ENCODE results near the gene TTK.

TTK gene

GRCh38 chr6:80020381-80021120 lies 16.1 kb downstream of the TTK start:
- H2BK120ac ChIP-seq (ENCODE audit: low read depth, low read length), result no peak overlapping the region
- no peaks in the 10 kb centered on the region for H3K36me3 ChIP-seq (ENCODE audit: control insufficient read depth in 1 of 2, insufficient read depth in 2 of 2, low read depth in 1 of 2, low read length in 2 of 2)
- no peak overlapping the region for H3K18ac ChIP-seq (ENCODE audit: low read depth in 1 of 2, low read length in 2 of 2)
- no peak overlapping the region for H2BK15ac ChIP-seq (ENCODE audit: low read depth, poor library complexity, severe bottlenecking)
- H2BK5ac ChIP-seq (ENCODE audit: low read depth, low read length, poor library complexity, severe bottlenecking), result no peak overlapping the region
- no peaks in the 10 kb centered on the region for H3K27me3 ChIP-seq (ENCODE audit: control insufficient read depth in 1 of 2, insufficient read depth in 1 of 2, low read length in 2 of 2)
- H3K79me1 ChIP-seq (replicated peaks; ENCODE audit: low read length, poor library complexity, severe bottlenecking), result peaks cover 12% of the 10 kb centered on the region
- WGBS, result 92% methylated on average over 7 of the region's 7 CpGs
- peak overlapping the region; percentile 71 for H4K8ac ChIP-seq (ENCODE audit: low read length)
- H3K9me3 ChIP-seq (ENCODE audit: control insufficient read depth, low read length), result no peaks in the 10 kb centered on the region
- no peak overlapping the region for H2AK5ac ChIP-seq (ENCODE audit: low read length, severe bottlenecking)
- peak overlapping the region; percentile 2 to 29 for H2BK12ac ChIP-seq (ENCODE audit: low read length in 2 of 2)
- H3K4me2 ChIP-seq (ENCODE audit: low read length, poor library complexity, severe bottlenecking), result no peak overlapping the region
- H3K9ac ChIP-seq (ENCODE audit: low read length), result no peak overlapping the region
- H4K91ac ChIP-seq (ENCODE audit: low read length), result no peak overlapping the region
- no peak for DNase-seq
- H3K4me1 ChIP-seq (ENCODE audit: control insufficient read depth, insufficient read depth, low read depth, low read length), result peaks cover 3% of the 10 kb centered on the region
- H3K4me3 ChIP-seq (ENCODE audit: insufficient read depth in 1 of 2, low read depth in 1 of 2, low read length in 2 of 2), result no peak overlapping the region
- H3K4ac ChIP-seq (ENCODE audit: low read depth in 1 of 2, low read length in 2 of 2), result peak overlapping the region in 1 of 2 experiments; percentile 2
- H3K23ac ChIP-seq (ENCODE audit: low read length in 2 of 2), result no peak overlapping the region
- H3K27ac ChIP-seq (ENCODE audit: low read length, poor library complexity, severe bottlenecking), result peak overlapping the region; percentile 73
- no peak overlapping the region for H2AFZ ChIP-seq (ENCODE audit: low read depth, low read length)
- H3K14ac ChIP-seq (ENCODE audit: low read length in 2 of 2), result no peak overlapping the region

GRCh38 chr6:80021131-80021530 lies 16.7 kb downstream of the TTK start:
- Histone ChIP-seq H3K4me1 (ENCODE audit: control insufficient read depth, insufficient read depth, low read depth, low read length) (peaks cover 3% of the 10 kb centered on the region), H3K14ac (ENCODE audit: low read length in 2 of 2) (peak overlapping the region in 1 of 2 experiments; percentile 41), H3K23ac (ENCODE audit: low read length in 2 of 2) (peak overlapping the region in 1 of 2 experiments; percentile 67), H2BK5ac (ENCODE audit: low read depth, low read length, poor library complexity, severe bottlenecking) (no peak overlapping the region), H3K36me3 (ENCODE audit: control insufficient read depth in 1 of 2, insufficient read depth in 2 of 2, low read depth in 1 of 2, low read length in 2 of 2) (no peaks in the 10 kb centered on the region), H2BK15ac (ENCODE audit: low read depth, poor library complexity, severe bottlenecking) (no peak overlapping the region), H2AFZ (ENCODE audit: low read depth, low read length) (peak overlapping the region; percentile 54), H2BK12ac (ENCODE audit: low read length in 2 of 2) (peak overlapping the region; percentile 2 to 89), H3K18ac (ENCODE audit: low read depth in 1 of 2, low read length in 2 of 2) (peak overlapping the region; percentile 3 to 87), H4K8ac (ENCODE audit: low read length) (peak overlapping the region; percentile 71), H3K9me3 (ENCODE audit: control insufficient read depth, low read length) (no peaks in the 10 kb centered on the region), H3K27ac (ENCODE audit: low read length, poor library complexity, severe bottlenecking) (no peak overlapping the region), H2BK120ac (ENCODE audit: low read depth, low read length) (no peak overlapping the region), H3K79me1 (replicated peaks; ENCODE audit: low read length, poor library complexity, severe bottlenecking) (peaks cover 12% of the 10 kb centered on the region), H2AK5ac (ENCODE audit: low read length, severe bottlenecking) (no peak overlapping the region), H3K4ac (ENCODE audit: low read depth in 1 of 2, low read length in 2 of 2) (peak overlapping the region; percentile 2 to 43), H3K4me2 (ENCODE audit: low read length, poor library complexity, severe bottlenecking) (no peak overlapping the region), H3K9ac (ENCODE audit: low read length) (no peak overlapping the region), H4K91ac (ENCODE audit: low read length) (peak overlapping the region; percentile 44), H3K27me3 (ENCODE audit: control insufficient read depth in 1 of 2, insufficient read depth in 1 of 2, low read length in 2 of 2) (no peaks in the 10 kb centered on the region), H3K4me3 (ENCODE audit: insufficient read depth in 1 of 2, low read depth in 1 of 2, low read length in 2 of 2) (no peak overlapping the region)
- DNase-seq, result no peak
- WGBS, result 87% methylated on average over 2 of the region's 3 CpGs

GRCh38 chr6:80021591-80021990 lies 17.1 kb downstream of the TTK start:
- Histone ChIP-seq H3K4ac (ENCODE audit: low read depth in 1 of 2, low read length in 2 of 2) (no peak overlapping the region), H3K36me3 (ENCODE audit: control insufficient read depth in 1 of 2, insufficient read depth in 2 of 2, low read depth in 1 of 2, low read length in 2 of 2) (no peaks in the 10 kb centered on the region), H3K18ac (ENCODE audit: low read depth in 1 of 2, low read length in 2 of 2) (peak overlapping the region; percentile 3 to 87), H3K4me2 (ENCODE audit: low read length, poor library complexity, severe bottlenecking) (no peak overlapping the region), H2AK5ac (ENCODE audit: low read length, severe bottlenecking) (no peak overlapping the region), H3K4me3 (ENCODE audit: insufficient read depth in 1 of 2, low read depth in 1 of 2, low read length in 2 of 2) (no peak overlapping the region), H2BK5ac (ENCODE audit: low read depth, low read length, poor library complexity, severe bottlenecking) (no peak overlapping the region), H3K4me1 (ENCODE audit: control insufficient read depth, insufficient read depth, low read depth, low read length) (peaks cover 3% of the 10 kb centered on the region), H4K8ac (ENCODE audit: low read length) (no peak overlapping the region), H3K23ac (ENCODE audit: low read length in 2 of 2) (no peak overlapping the region), H3K14ac (ENCODE audit: low read length in 2 of 2) (no peak overlapping the region), H2AFZ (ENCODE audit: low read depth, low read length) (no peak overlapping the region), H3K9me3 (ENCODE audit: control insufficient read depth, low read length) (no peaks in the 10 kb centered on the region), H3K79me1 (replicated peaks; ENCODE audit: low read length, poor library complexity, severe bottlenecking) (peaks cover 12% of the 10 kb centered on the region), H2BK15ac (ENCODE audit: low read depth, poor library complexity, severe bottlenecking) (no peak overlapping the region), H2BK12ac (ENCODE audit: low read length in 2 of 2) (no peak overlapping the region), H3K27me3 (ENCODE audit: control insufficient read depth in 1 of 2, insufficient read depth in 1 of 2, low read length in 2 of 2) (no peaks in the 10 kb centered on the region), H4K91ac (ENCODE audit: low read length) (no peak overlapping the region), H3K9ac (ENCODE audit: low read length) (no peak overlapping the region), H3K27ac (ENCODE audit: low read length, poor library complexity, severe bottlenecking) (no peak overlapping the region), H2BK120ac (ENCODE audit: low read depth, low read length) (no peak overlapping the region)
- peak; percentile 70 for DNase-seq
- 70% methylated on average over 2 of the region's 3 CpGs for WGBS

- peaks cover 3% of the 10 kb centered on the region for H3K4me1 ChIP-seq (ENCODE audit: control insufficient read depth, insufficient read depth, low read depth, low read length)
- H3K27me3 ChIP-seq (ENCODE audit: control insufficient read depth in 1 of 2, insufficient read depth in 1 of 2, low read length in 2 of 2), result no peaks in the 10 kb centered on the region
- H2BK120ac ChIP-seq (ENCODE audit: low read depth, low read length), result no peak overlapping the region
- H3K27ac ChIP-seq (ENCODE audit: low read length, poor library complexity, severe bottlenecking), result peak overlapping the region; percentile 29
- H2AFZ ChIP-seq (ENCODE audit: low read depth, low read length), result no peak overlapping the region
- H3K4me2 ChIP-seq (ENCODE audit: low read length, poor library complexity, severe bottlenecking), result no peak overlapping the region
- H3K36me3 ChIP-seq (ENCODE audit: control insufficient read depth in 1 of 2, insufficient read depth in 2 of 2, low read depth in 1 of 2, low read length in 2 of 2), result no peaks in the 10 kb centered on the region
- no peak overlapping the region for H2BK12ac ChIP-seq (ENCODE audit: low read length in 2 of 2)
- H3K4me3 ChIP-seq (ENCODE audit: insufficient read depth in 1 of 2, low read depth in 1 of 2, low read length in 2 of 2), result no peak overlapping the region
- no peak overlapping the region for H2AK5ac ChIP-seq (ENCODE audit: low read length, severe bottlenecking)
- H2BK15ac ChIP-seq (ENCODE audit: low read depth, poor library complexity, severe bottlenecking), result no peak overlapping the region
- no peak overlapping the region for H4K91ac ChIP-seq (ENCODE audit: low read length)
- WGBS, result 0% methylated on average over 3 of the region's 4 CpGs
- no peak overlapping the region for H3K9ac ChIP-seq (ENCODE audit: low read length)
- H3K18ac ChIP-seq (ENCODE audit: low read depth in 1 of 2, low read length in 2 of 2), result no peak overlapping the region
- H3K79me1 ChIP-seq (replicated peaks; ENCODE audit: low read length, poor library complexity, severe bottlenecking), result peaks cover 9% of the 10 kb centered on the region
- DNase-seq, result peak; percentile 96
- no peak overlapping the region for H3K4ac ChIP-seq (ENCODE audit: low read depth in 1 of 2, low read length in 2 of 2)
- H3K14ac ChIP-seq (ENCODE audit: low read length in 2 of 2), result no peak overlapping the region
- H3K9me3 ChIP-seq (ENCODE audit: control insufficient read depth, low read length), result no peaks in the 10 kb centered on the region
- no peak overlapping the region for H4K8ac ChIP-seq (ENCODE audit: low read length)
- no peak overlapping the region for H2BK5ac ChIP-seq (ENCODE audit: low read depth, low read length, poor library complexity, severe bottlenecking)
- H3K23ac ChIP-seq (ENCODE audit: low read length in 2 of 2), result no peak overlapping the region
Observed at GRCh38 chr6:80022803-80023202, 18.4 kb downstream of the TTK start.

All from mesenchymal stem cell (in vitro differentiated cells and primary cell).